A204.1 (cell line): Measurements from ENCODE around the gene EPC2.
A peak's percentile ranks its signal among the peaks of the same experiment; 100 is the strongest.
"Not testable (repeated sequence)": the region's sequence is repeated elsewhere in the genome, so short reads cannot be mapped to it uniquely, and the experiment has no call there.

Experiments used
- FAIRE-seq: peaks from 2 replicates; lab custom pipeline; 2012; peaks lifted over from hg19 to GRCh38; lab: Jason Lieb, UNC

Gene EPC2

GRCh38 chr2:148675708-148676107, 31.2 kb downstream of the EPC2 start:
- no peak for FAIRE-seq

GRCh38 chr2:148678302-148679179, 34.0 kb downstream of the EPC2 start:
- not testable (repeated sequence) for FAIRE-seq

GRCh38 chr2:148680462-148680861, 35.9 kb downstream of the EPC2 start:
- FAIRE-seq, result no peak

GRCh38 chr2:148681443-148681842, 36.9 kb downstream of the EPC2 start:
- FAIRE-seq, result no peak

GRCh38 chr2:148681862-148682261, 37.3 kb downstream of the EPC2 start:
- FAIRE-seq, result not testable (repeated sequence)

GRCh38 chr2:148684507-148684906, 40.0 kb downstream of the EPC2 start:
- FAIRE-seq, result no peak

GRCh38 chr2:148687543-148687942, 43.0 kb downstream of the EPC2 start:
- no peak for FAIRE-seq

- not testable (repeated sequence) for FAIRE-seq
Measured at GRCh38 chr2:148688011-148688410, 43.5 kb downstream of the EPC2 start.

- FAIRE-seq, result no peak
Measured at GRCh38 chr2:148696985-148697384, 52.4 kb downstream of the EPC2 start.

GRCh38 chr2:148699830-148700229, 55.3 kb downstream of the EPC2 start:
- FAIRE-seq, result no peak

GRCh38 chr2:148701039-148701438, 56.5 kb downstream of the EPC2 start:
- FAIRE-seq, result no peak

- peak; percentile 3 for FAIRE-seq
Measured at GRCh38 chr2:148701877-148702276, 57.3 kb downstream of the EPC2 start.

GRCh38 chr2:148702475-148702874, 57.9 kb downstream of the EPC2 start:
- FAIRE-seq, result no peak

- FAIRE-seq, result no peak
Measured at GRCh38 chr2:148704247-148704646, 59.7 kb downstream of the EPC2 start.

GRCh38 chr2:148716378-148716920, 71.9 kb downstream of the EPC2 start:
- FAIRE-seq, result no peak

GRCh38 chr2:148718039-148718438, 73.5 kb downstream of the EPC2 start:
- FAIRE-seq, result no peak

- FAIRE-seq, result no peak
Measured at GRCh38 chr2:148719195-148719749, 74.7 kb downstream of the EPC2 start.

GRCh38 chr2:148719941-148720436, 75.4 kb downstream of the EPC2 start:
- no peak for FAIRE-seq

- FAIRE-seq, result no peak
Measured at GRCh38 chr2:148720501-148721001, 76.0 kb downstream of the EPC2 start.

GRCh38 chr2:148721520-148721931, 77.0 kb downstream of the EPC2 start:
- FAIRE-seq, result no peak

- FAIRE-seq, result no peak
Measured at GRCh38 chr2:148721991-148722777, 77.6 kb downstream of the EPC2 start.

GRCh38 chr2:148725564-148725963, 81.0 kb downstream of the EPC2 start:
- FAIRE-seq, result no peak
